OCI-LY7 (cell line): Measurements from ENCODE around the gene PAX7.

Source experiments
- CTCF ChIP-seq: fragments of 200-600 bp; sonication (generic); conservative IDR thresholded peaks from 2 replicates; pipeline ENCODE4 v1.5.1; 2014; ENCODE audit warnings: mild to moderate bottlenecking, antibody characterized with exemption, low read length, moderate library complexity, mixed read lengths
- EZH2phosphoT487 ChIP-seq: fragments of 200-600 bp; sonication (generic); IDR thresholded peaks from 2 replicates; pipeline ENCODE4 v1.6.1; 2018; ENCODE audit warnings: low read depth, borderline replicate concordance, mild to moderate bottlenecking, mixed run types, antibody characterized with exemption, low read length, moderate library complexity, mixed read lengths

GRCh38 chr1:18765725-18766124, 135.1 kb downstream of the PAX7 start:
- TF ChIP-seq CTCF (no peak), EZH2phosphoT487 (no peak)
